Body of pancreas (tissue), 4 donors: Measurements from ENCODE around the gene YBX3. TPM values are rescaled to one million over a fixed set of nuclear protein-coding genes. Genes with fewer than 3 reads are reported as not detected.

Experiments used
- ATAC-seq: fragments of 150-250 bp; one replicate; pipeline ENCODE4 v1.9.1; 2016
- DNase-seq, 4 donors: peaks; one replicate each; pipeline ENCODE4 v3.0.0-alpha.2; 2019
- H3K27ac ChIP-seq, 4 donors: fragments of 200-600 bp; sonication (generic); 1 replicate in 3 of 4; 2 replicates in 1 of 4; pipeline versions ENCODE4 v1.5.1 to v1.6.1; 2016 to 2019; ENCODE audit warnings: mild to moderate bottlenecking in 1 of 4, mixed read lengths in 1 of 4, moderate library complexity in 1 of 4
- H3K27me3 ChIP-seq, 2 donors: fragments of 200-600 bp; sonication (generic); one replicate each; pipeline ENCODE4 v1.6.0; 2016; ENCODE audit warnings: mild to moderate bottlenecking in 1 of 2
- H3K36me3 ChIP-seq, 2 donors: fragments of 200-600 bp; sonication (generic); replicated peaks in 1 of 2; 2 replicates each; pipeline ENCODE4 v1.5.1; 2016; ENCODE audit warnings: low read depth in 2 of 2; ENCODE audit not compliant: insufficient read depth in 1 of 2
- H3K4me1 ChIP-seq: fragments of 200-600 bp; sonication (generic); one replicate; pipeline ENCODE4 v1.6.0; 2016
- H3K4me3 ChIP-seq, 2 donors: fragments of 200-600 bp; sonication (generic); 1 replicate in 1 of 2; 2 replicates in 1 of 2; pipeline ENCODE4 v1.5.1; 2016 to 2019
- H3K9me3 ChIP-seq, 3 donors: fragments of 200-600 bp; sonication (generic); 1 replicate in 2 of 3; 2 replicates in 1 of 3; pipeline ENCODE4 v1.5.1; 2016
- POLR2A ChIP-seq, 3 donors: fragments of 450-650 bp; IDR thresholded peaks; one replicate each; pipeline ENCODE4 v1.6.1; 2016; ENCODE audit warnings: antibody characterized with exemption in 3 of 3, mild to moderate bottlenecking in 2 of 3
- WGBS, 2 donors: methylation state at CpG; one replicate each; pipeline ENCODE4 v1.1.5; 2017; 5-methylcytosine and 5-hydroxymethylcytosine counted together
- intact Hi-C: fragments of 100-400 bp; cut with DNase I; formaldehyde crosslinking; loops from one replicate; pipeline ENCODE4 v1.15.1; 2023
- total RNA-seq, 2 donors: library from RNA; depleted of rRNA; stranded (reverse); fragments of >200 nt; gene quantifications; one replicate each; pipeline ENCODE4 v1.1.0, GENCODE V29; 2016
- TF ChIP-seq, protein P1 (sequence below), 7 experiments: fragments of 450-650 bp in 4 of 7; fragments of 200-600 bp in 3 of 7; sonication (generic) in 3 of 7; IDR thresholded peaks; one replicate each; pipeline ENCODE4 v1.5.1; 2016 to 2019; ENCODE audit warnings: antibody characterized with exemption in 7 of 7

The YBX3 gene
- total RNA-seq, 2 donors from 2014 or later = 293 to 403 TPM

DNA sequence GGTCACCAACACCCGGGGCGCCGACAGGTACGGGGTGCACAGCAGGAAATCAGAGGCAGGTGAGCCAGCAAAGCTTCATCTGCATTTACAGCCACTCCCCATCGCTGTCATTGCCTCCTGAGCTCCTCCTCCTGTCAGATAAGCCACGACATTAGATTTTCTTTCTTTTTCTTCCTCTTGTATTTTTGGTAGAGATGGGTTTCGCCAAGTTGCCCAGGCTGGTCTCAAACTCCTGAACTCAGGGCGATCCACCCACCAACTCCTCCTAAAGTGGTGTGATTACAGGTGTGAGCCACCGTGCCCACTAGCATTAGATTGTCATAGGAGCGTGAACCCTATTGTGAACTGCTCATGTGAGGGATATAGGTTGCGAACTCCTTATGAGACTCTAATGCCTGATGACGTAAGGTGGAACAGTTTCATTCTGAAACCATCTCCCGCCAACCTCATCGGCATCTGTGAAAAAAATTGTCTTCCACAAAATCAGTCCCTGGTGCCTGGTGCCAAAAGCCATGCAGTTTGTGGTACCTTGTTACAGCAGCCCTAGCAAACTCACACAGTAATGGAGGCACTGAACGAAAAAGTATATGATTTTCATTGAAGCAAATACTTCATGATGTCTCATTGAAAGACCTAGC, 50.8 kb downstream of the YBX3 start:
- Histone ChIP-seq H3K36me3 (no peaks in the 10 kb centered on the region), H3K4me3 (no peak overlapping the region), H3K9me3 (no peaks in the 10 kb centered on the region), H3K27ac (no peak overlapping the region), H3K27me3 (no peaks in the 10 kb centered on the region), H3K4me1 (peaks cover 11% of the 10 kb centered on the region)
- 73 to 78% methylated on average over 15 of the region's 15 CpGs for WGBS, 2 donors
- DNase-seq = no peak
- intact Hi-C loops = no loop called here
- TF ChIP-seq, protein P1, sequence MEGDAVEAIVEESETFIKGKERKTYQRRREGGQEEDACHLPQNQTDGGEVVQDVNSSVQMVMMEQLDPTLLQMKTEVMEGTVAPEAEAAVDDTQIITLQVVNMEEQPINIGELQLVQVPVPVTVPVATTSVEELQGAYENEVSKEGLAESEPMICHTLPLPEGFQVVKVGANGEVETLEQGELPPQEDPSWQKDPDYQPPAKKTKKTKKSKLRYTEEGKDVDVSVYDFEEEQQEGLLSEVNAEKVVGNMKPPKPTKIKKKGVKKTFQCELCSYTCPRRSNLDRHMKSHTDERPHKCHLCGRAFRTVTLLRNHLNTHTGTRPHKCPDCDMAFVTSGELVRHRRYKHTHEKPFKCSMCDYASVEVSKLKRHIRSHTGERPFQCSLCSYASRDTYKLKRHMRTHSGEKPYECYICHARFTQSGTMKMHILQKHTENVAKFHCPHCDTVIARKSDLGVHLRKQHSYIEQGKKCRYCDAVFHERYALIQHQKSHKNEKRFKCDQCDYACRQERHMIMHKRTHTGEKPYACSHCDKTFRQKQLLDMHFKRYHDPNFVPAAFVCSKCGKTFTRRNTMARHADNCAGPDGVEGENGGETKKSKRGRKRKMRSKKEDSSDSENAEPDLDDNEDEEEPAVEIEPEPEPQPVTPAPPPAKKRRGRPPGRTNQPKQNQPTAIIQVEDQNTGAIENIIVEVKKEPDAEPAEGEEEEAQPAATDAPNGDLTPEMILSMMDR (IDR thresholded peaks at IDR 0.05) = no peak
- no peak for TF ChIP-seq POLR2A (IDR thresholded peaks at IDR 0.05)
- no peak for ATAC-seq

DNA sequence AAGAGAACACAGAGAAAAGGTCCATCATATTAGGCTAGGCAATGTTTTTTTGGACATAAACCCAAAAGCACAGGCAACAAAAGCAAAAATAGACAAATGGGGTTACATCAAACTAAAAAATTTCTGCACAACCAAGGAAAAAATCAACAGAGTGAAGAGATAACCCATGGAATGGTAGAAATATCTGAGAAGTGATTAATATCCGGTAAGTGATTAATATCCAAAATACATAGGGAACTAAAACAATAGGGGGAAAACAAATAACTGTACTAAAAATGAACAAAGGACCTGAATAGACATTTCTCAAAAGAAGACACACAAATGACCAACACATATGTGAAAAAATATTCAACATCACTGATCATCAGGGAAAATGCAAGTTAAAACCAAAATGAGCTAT, 53.6 kb downstream of the YBX3 start:
- no peaks in the 10 kb centered on the region for H3K9me3 ChIP-seq
- TF ChIP-seq, protein P1 (IDR thresholded peaks at IDR 0.05) = no peak
- TF ChIP-seq POLR2A (IDR thresholded peaks at IDR 0.05) = no peak
- intact Hi-C loops = no loop called here
- peaks cover 11% of the 10 kb centered on the region for H3K4me1 ChIP-seq
- no peaks in the 10 kb centered on the region for H3K27me3 ChIP-seq
- H3K27ac ChIP-seq = no peak overlapping the region
- WGBS, 2 donors = 63 to 86% methylated on average over 1 of the region's 1 CpG
- no peak overlapping the region for H3K4me3 ChIP-seq
- ATAC-seq = no peak
- H3K36me3 ChIP-seq = no peaks in the 10 kb centered on the region
- no peak for DNase-seq

DNA sequence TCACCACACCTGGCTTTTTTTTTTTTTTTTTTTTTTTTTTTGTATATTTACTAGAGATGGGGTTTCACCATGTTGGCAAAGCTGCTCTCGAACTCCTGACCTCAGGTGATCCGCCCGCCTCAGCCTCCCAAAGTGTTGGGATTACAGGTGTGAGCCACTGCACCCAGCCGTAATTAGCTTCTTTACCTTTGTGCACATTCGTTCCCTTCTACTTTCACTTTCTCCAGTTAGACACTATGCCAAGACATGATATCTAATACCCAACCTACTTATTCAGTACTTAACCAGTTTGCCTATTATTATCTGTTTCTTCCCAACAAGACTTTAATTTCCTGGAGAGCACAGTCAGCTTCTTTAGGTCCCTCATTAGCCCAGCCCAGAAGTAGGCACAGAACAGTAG, 54.6 kb downstream of the YBX3 start:
- H3K9me3 ChIP-seq = no peaks in the 10 kb centered on the region
- ATAC-seq = no peak

DNA sequence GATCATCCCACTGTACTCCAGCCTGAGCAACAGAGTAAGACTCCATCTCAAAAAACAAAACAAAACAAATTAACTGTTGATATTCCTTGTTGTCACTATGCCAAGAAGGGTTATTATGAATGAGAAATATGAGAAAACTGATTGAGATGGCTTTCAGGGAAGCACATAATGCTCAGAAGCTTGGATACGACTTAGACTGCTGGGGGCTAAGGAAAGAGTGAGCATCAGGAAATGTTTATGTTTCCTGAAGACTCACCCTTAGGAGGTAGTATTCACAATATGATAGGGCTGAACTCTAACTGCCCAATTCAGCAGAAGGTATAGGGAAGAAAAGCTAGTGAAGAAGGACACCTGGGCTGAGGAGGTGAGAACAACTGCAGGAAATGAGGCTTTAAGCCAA, 55.5 kb downstream of the YBX3 start:
- H3K9me3 ChIP-seq = no peaks in the 10 kb centered on the region
- no peak overlapping the region for H3K27ac ChIP-seq
- H3K36me3 ChIP-seq = no peaks in the 10 kb centered on the region
- DNase-seq (no peak), ATAC-seq (no peak)
- no peak overlapping the region for H3K4me3 ChIP-seq
- no peaks in the 10 kb centered on the region for H3K4me1 ChIP-seq
- no peaks in the 10 kb centered on the region for H3K27me3 ChIP-seq
- intact Hi-C loops = no loop called here
- TF ChIP-seq POLR2A (IDR thresholded peaks at IDR 0.05) = no peak
- TF ChIP-seq, protein P1 (IDR thresholded peaks at IDR 0.05) = no peak
- WGBS, 2 donors = 44 to 58% methylated on average over 1 of the region's 1 CpG

More for the DNA sequence above, 54.6 kb downstream of the YBX3 start:
- DNase-seq = no peak
- peaks cover 2% of the 10 kb centered on the region for H3K4me1 ChIP-seq
- intact Hi-C loops = no loop called here
- 59 to 65% methylated on average over 5 of the region's 5 CpGs for WGBS, 2 donors
- TF ChIP-seq, protein P1 (IDR thresholded peaks at IDR 0.05) = no peak
- no peak for TF ChIP-seq POLR2A (IDR thresholded peaks at IDR 0.05)
- H3K36me3 ChIP-seq = no peaks in the 10 kb centered on the region
- H3K4me3 ChIP-seq = no peak overlapping the region
- H3K27me3 ChIP-seq = no peaks in the 10 kb centered on the region
- no peak overlapping the region for H3K27ac ChIP-seq

DNA sequence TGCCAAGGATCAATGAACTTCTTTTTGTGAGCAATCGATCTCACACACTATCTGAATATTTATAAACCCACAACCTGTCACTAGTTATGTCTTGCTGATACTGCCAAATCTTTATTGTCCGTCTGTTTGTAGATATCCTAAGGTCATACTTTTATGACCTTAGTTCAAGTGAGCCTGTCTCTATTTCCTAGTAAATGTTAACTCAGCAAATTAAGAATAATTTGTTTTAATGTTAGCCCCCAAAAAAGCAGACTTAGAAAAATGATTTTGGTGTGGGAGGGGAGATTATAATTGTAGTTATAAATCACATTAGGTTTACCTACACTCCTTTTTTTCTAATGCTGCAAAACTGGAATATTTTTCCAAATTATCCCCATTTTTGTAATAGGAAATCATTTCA, 58.6 kb downstream of the YBX3 start:
- DNase-seq (no peak), ATAC-seq (no peak)
- H3K4me3 ChIP-seq = no peak overlapping the region
- no peaks in the 10 kb centered on the region for H3K27me3 ChIP-seq
- 35 to 40% methylated on average over 2 of the region's 2 CpGs for WGBS, 2 donors
- H3K36me3 ChIP-seq = no peaks in the 10 kb centered on the region
- no peaks in the 10 kb centered on the region for H3K4me1 ChIP-seq
- H3K27ac ChIP-seq = no peak overlapping the region
- intact Hi-C loops = no loop called here
- H3K9me3 ChIP-seq = no peaks in the 10 kb centered on the region
- no peak for TF ChIP-seq POLR2A (IDR thresholded peaks at IDR 0.05)
- TF ChIP-seq, protein P1 (IDR thresholded peaks at IDR 0.05) = no peak
